SK-N-SH treated with all-trans-retinoic acid at 6 μM for 48 hours (cell line): ENCODE data around the gene STC2.

Experiments used
- ATAC-seq: fragments of 200-7000 bp; cut with Tn5 transposase; 3 replicates; pipeline ENCODE4 v1.9.1; 2020; ENCODE audit warnings: mild to moderate bottlenecking, moderate library complexity
- ARNTL ChIP-seq: fragments of 450-650 bp; formaldehyde crosslinking; IDR thresholded peaks from 2 replicates; pipeline ENCODE4 v1.5.0; 2020; ENCODE audit warnings: low read depth, mild to moderate bottlenecking, moderate library complexity, borderline replicate concordance
- CREB5 ChIP-seq: fragments of 250-450 bp; sonication (Bioruptor Pico); IDR thresholded peaks from 2 replicates; pipeline ENCODE4 v1.5.1; 2020; ENCODE audit warnings: low read depth, mild to moderate bottlenecking, moderate library complexity
- CSDC2 ChIP-seq: fragments of 250-450 bp; sonication (Bioruptor Pico); IDR thresholded peaks from 2 replicates; pipeline ENCODE4 v1.5.0; 2020; ENCODE audit warnings: mild to moderate bottlenecking, moderate library complexity
- CSRNP3 ChIP-seq: fragments of 250-450 bp; sonication (Bioruptor Pico); IDR thresholded peaks from 2 replicates; pipeline ENCODE4 v1.5.1; 2021; ENCODE audit warnings: mild to moderate bottlenecking, moderate library complexity
- ESRRG ChIP-seq: fragments of 250-450 bp; sonication (Bioruptor Pico); IDR thresholded peaks from 2 replicates; pipeline ENCODE4 v1.6.1; 2021; ENCODE audit warnings: mild to moderate bottlenecking
- GLIS3 ChIP-seq: fragments of 250-450 bp; sonication (Bioruptor Pico); IDR thresholded peaks from 2 replicates; pipeline ENCODE4 v1.5.0; 2020; ENCODE audit warnings: mild to moderate bottlenecking, moderate library complexity
- ISL1 ChIP-seq: fragments of 250-450 bp; sonication (Bioruptor Pico); IDR thresholded peaks from 2 replicates; pipeline ENCODE4 v2.1.2; 2022; ENCODE audit warnings: mild to moderate bottlenecking, moderate library complexity
- OSR1 ChIP-seq: fragments of 250-450 bp; sonication (Bioruptor Pico); IDR thresholded peaks from 2 replicates; pipeline ENCODE4 v1.8.0; 2022; ENCODE audit warnings: moderate library complexity, mild to moderate bottlenecking, inconsistent platforms
- PATZ1 ChIP-seq: fragments of 250-450 bp; sonication (Bioruptor Pico); IDR thresholded peaks from 2 replicates; pipeline ENCODE4 v1.8.0; 2020; ENCODE audit warnings: mild to moderate bottlenecking, moderate library complexity, borderline replicate concordance
- POU6F1 ChIP-seq: fragments of 250-450 bp; sonication (Bioruptor Pico); IDR thresholded peaks from 2 replicates; pipeline ENCODE4 v1.8.0; 2021; ENCODE audit warnings: low read depth, mild to moderate bottlenecking, moderate library complexity, borderline replicate concordance
- PPARA ChIP-seq: fragments of 250-450 bp; sonication (Bioruptor Pico); IDR thresholded peaks from 2 replicates; pipeline ENCODE4 v1.5.0; 2020; ENCODE audit warnings: mild to moderate bottlenecking, borderline replicate concordance
- RARB ChIP-seq: fragments of 250-450 bp; sonication (Bioruptor Pico); IDR thresholded peaks from 2 replicates; pipeline ENCODE4 v1.8.0; 2021; ENCODE audit warnings: mild to moderate bottlenecking, moderate library complexity
- SNAI2 ChIP-seq: fragments of 250-450 bp; sonication (Bioruptor Pico); IDR thresholded peaks from 2 replicates; pipeline ENCODE4 v1.5.0; 2020; ENCODE audit warnings: mild to moderate bottlenecking, moderate library complexity
- TOX ChIP-seq: fragments of 250-450 bp; sonication (Bioruptor Pico); IDR thresholded peaks from 2 replicates; pipeline ENCODE4 v1.8.0; 2021; ENCODE audit warnings: mild to moderate bottlenecking, moderate library complexity, borderline replicate concordance
- TSHZ2 ChIP-seq: fragments of 250-450 bp; sonication (Bioruptor Pico); IDR thresholded peaks from 2 replicates; pipeline ENCODE4 v1.5.0; 2020; ENCODE audit warnings: mild to moderate bottlenecking, moderate library complexity
- ZC3H10 ChIP-seq: fragments of 250-450 bp; sonication (Bioruptor Pico); IDR thresholded peaks from 2 replicates; pipeline ENCODE4 v1.5.1; 2021; ENCODE audit warnings: mild to moderate bottlenecking, moderate library complexity
- ZFP3 ChIP-seq: fragments of 250-450 bp; sonication (Bioruptor Pico); IDR thresholded peaks from 2 replicates; pipeline ENCODE4 v1.5.0; 2020; ENCODE audit warnings: mild to moderate bottlenecking, moderate library complexity
- ZFP30 ChIP-seq: fragments of 450-650 bp; formaldehyde crosslinking; IDR thresholded peaks from 2 replicates; pipeline ENCODE4 v1.5.0; 2022; ENCODE audit warnings: mild to moderate bottlenecking, moderate library complexity
- ZNF565 ChIP-seq: fragments of 450-650 bp; formaldehyde crosslinking; conservative IDR thresholded peaks from 2 replicates; pipeline ENCODE4 v1.5.0; 2020; ENCODE audit warnings: low read depth, mild to moderate bottlenecking, moderate library complexity
- ZNF70 ChIP-seq: fragments of 450-650 bp; formaldehyde crosslinking; IDR thresholded peaks from 2 replicates; pipeline ENCODE4 v1.5.0; 2020; ENCODE audit warnings: mild to moderate bottlenecking, moderate library complexity
- ZNF8 ChIP-seq: fragments of 450-650 bp; formaldehyde crosslinking; IDR thresholded peaks from 2 replicates; pipeline ENCODE4 v1.5.0; 2020; ENCODE audit warnings: mild to moderate bottlenecking, moderate library complexity

The STC2 gene

GRCh38 chr5:173302546-173303155 lies 25.6 kb downstream of the STC2 start:
- peak; percentile 91 for ATAC-seq
- TF ChIP-seq ZFP30 (CRISPR knock-in tag) (no peak), ESRRG (CRISPR knock-in tag) (no peak), PATZ1 (CRISPR knock-in tag) (no peak), OSR1 (CRISPR knock-in tag) (no peak), CSRNP3 (no peak), TSHZ2 (no peak), ISL1 (CRISPR knock-in tag) (no peak), ZC3H10 (CRISPR knock-in tag) (no peak), PPARA (no peak), ZNF70 (CRISPR knock-in tag) (no peak), CSDC2 (no peak), ZNF565 (CRISPR knock-in tag) (no peak), RARB (no peak), ARNTL (CRISPR knock-in tag) (no peak), CREB5 (CRISPR knock-in tag) (no peak), TOX (no peak), ZFP3 (CRISPR knock-in tag) (no peak), ZNF8 (CRISPR knock-in tag) (no peak), GLIS3 (CRISPR knock-in tag) (no peak)

GRCh38 chr5:173301695-173302545 lies 26.3 kb downstream of the STC2 start:
- ATAC-seq, result peak; percentile 18
- no peak for TF ChIP-seq TSHZ2
- no peak for TF ChIP-seq ESRRG (CRISPR knock-in tag)
- TF ChIP-seq CREB5 (CRISPR knock-in tag), result no peak
- TF ChIP-seq POU6F1 (CRISPR knock-in tag), result no peak
- no peak for TF ChIP-seq ZC3H10 (CRISPR knock-in tag)
- no peak for TF ChIP-seq OSR1 (CRISPR knock-in tag)
- TF ChIP-seq GLIS3 (CRISPR knock-in tag), result no peak
- no peak for TF ChIP-seq RARB
- no peak for TF ChIP-seq ZFP30 (CRISPR knock-in tag)
- TF ChIP-seq ZNF8 (CRISPR knock-in tag), result no peak
- TF ChIP-seq SNAI2, result no peak
- TF ChIP-seq TOX, result no peak
- no peak for TF ChIP-seq PATZ1 (CRISPR knock-in tag)
- no peak for TF ChIP-seq ARNTL (CRISPR knock-in tag)
- TF ChIP-seq PPARA, result no peak
- no peak for TF ChIP-seq ZNF565 (CRISPR knock-in tag)
- no peak for TF ChIP-seq ISL1 (CRISPR knock-in tag)
